ENCODE measurements around the gene PDILT. TPM values are rescaled to one million over a fixed set of nuclear protein-coding genes. Genes with fewer than 3 reads are reported as not detected.

The PDILT gene
- total and polyA plus RNA-seq, 2 of the 8 experiments (the other 6 are each of a cell fraction or from before 2014, with no cell fraction given), result not detected

DNA sequence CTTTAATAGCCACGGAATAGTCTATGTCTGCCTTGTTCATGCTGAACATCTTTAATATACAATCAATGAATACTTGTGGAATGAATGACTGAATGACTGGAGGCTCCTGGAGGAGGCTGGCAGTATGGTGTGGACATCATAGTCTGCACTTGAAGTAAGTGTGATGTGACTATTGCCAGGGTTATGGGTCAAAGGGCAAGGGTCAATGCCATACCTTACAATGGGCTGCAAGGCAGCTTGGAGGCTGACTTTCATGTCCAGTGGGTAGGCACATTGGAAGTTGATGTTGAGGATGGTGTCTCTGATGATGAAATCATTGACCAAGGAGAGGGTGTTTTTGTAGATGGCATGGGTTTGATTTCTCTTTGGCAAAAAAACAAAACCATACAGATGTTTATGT is 85.1 kb downstream of the PDILT start (continued):
- TF ChIP-seq TAF7 (optimal IDR thresholded peaks at IDR 0.05; ENCODE audit: borderline replicate concordance, low read depth, low read length), result no peak

Data from H1 (cell line).